Stimulated activated CD4-positive, alpha-beta T cell treated with anti-CD3 and anti-CD28 coated beads, Interleukin-12 subunit alpha, Interleukin-12 subunit beta, amount 100 ng/mL, for 4 hours (primary cell): ENCODE results near the gene PSMD13.
"Not testable (repeated sequence)": the region's sequence is repeated elsewhere in the genome, so short reads cannot be mapped to it uniquely, and the experiment has no call there.

Source experiments
- DNase-seq: peaks from one replicate; pipeline ENCODE4 v3.0.0-alpha.2; 2020

PSMD13 gene

DNA sequence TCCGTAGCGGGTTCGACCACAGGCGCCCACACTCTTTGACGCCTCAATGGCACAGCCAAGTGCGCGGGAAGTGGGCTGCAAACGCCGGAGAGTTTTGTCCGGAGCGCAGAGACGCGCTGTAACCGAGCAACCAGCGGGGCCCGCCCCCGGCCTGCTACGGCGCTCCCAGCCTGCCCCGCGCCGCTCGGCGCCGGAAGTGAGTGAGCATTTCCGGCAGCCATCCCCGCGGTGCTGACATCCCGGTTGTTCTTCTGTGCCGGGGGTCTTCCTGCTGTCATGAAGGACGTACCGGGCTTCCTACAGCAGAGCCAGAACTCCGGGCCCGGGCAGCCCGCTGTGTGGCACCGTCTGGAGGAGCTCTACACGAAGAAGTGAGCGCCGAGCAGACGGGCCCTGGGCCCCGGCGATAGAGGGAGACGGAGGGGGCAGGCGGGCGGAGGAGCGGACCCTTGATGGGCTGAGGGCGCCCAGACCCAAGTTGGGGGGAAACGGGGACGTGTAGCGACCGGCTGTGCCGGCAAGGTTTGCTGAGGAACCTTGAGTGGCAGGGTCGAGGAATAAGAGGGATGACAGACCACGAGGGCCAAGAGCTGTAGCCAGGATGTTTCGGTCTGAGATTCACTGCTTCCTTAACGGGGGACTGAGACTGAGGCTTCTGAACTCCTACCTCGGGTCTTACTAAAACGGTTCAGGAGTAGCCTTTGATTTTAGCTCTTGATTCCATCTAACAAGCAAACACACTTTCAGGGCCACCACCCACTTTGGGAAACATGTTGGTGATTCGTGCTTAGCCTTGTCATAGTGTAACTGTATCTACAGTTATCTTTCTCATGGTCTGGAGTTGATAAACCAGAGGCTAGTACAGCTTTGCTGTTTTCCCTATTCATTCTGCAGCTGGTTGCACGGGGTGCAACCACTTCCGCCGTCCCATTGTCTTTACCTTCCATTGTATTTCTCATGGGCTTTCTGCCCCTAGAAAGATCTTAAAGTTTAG, at the start of gene PSMD13:
Gene PSMD13 (plus strand): TSS at position 203 of the 994 bp plus-strand sequence. CDS start 74 bp downstream, at position 277.
- peak; percentile 86 for DNase-seq

GRCh38 chr11:189200-189783, 47.5 kb upstream of the PSMD13 start:
- not testable (repeated sequence) for DNase-seq

- DNase-seq = not testable (repeated sequence)
Measured at GRCh38 chr11:189843-190311, 46.9 kb upstream of the PSMD13 start.

DNA sequence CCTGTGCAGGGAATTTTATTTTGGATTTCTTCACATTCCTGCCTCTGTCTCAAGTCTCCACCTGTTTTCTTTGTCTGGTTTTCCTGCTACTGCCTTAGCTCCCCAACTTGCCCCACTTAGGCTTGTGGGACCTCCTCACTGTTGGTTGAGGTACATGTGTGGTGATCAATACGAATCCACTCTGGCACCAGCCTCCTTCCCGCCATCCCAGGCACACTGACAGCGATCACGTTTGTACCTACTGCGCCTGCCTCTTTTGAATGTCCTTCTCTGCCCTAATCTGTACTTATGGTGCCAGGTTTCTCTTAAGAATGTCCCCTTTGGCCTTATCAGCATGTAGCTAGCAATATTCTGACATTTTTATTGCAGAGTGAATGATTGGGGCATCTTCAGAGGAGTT, 46.2 kb upstream of the PSMD13 start:
- not testable (repeated sequence) for DNase-seq

- DNase-seq = peak; percentile 40
Measured at GRCh38 chr11:191490-192478, 45.0 kb upstream of the PSMD13 start.

DNA sequence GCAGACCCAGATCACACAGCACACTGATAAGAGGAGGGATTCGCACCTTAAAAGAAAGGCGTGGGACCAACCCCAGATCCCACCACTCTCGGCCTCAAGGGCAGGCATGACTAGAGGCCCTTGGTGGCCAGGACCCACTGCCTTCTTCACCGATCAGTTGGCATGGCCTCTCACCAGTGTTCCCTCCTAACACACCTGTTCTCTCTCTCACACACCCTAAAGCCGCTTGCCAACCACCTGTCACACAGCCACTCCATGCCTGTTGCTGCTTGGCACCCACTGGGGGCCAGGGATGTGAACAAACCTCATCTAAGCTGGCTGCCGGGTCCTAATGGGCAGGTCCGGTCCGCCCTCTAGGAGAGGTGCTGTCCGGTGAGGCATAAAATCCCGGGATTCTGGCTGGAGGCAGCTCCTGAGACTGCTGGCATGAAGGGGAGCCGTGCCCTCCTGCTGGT, 44.1 kb upstream of the PSMD13 start, which contains the start of gene SCGB1C1:
Gene SCGB1C1 (plus strand): TSS at position 405 of the 455 bp plus-strand sequence. CDS start 22 bp downstream, at position 427.
- DNase-seq = not testable (repeated sequence)

- DNase-seq = not testable (repeated sequence)
Measured at GRCh38 chr11:193481-193880, 43.3 kb upstream of the PSMD13 start.

- DNase-seq = no peak
Measured at GRCh38 chr11:196786-197731, 39.7 kb upstream of the PSMD13 start.

- DNase-seq = no peak
Measured at GRCh38 chr11:197741-198235, 39.0 kb upstream of the PSMD13 start.

- DNase-seq = no peak
Measured at GRCh38 chr11:198236-198806, 38.5 kb upstream of the PSMD13 start.

GRCh38 chr11:199004-199581, 37.7 kb upstream of the PSMD13 start:
- DNase-seq = no peak

DNA sequence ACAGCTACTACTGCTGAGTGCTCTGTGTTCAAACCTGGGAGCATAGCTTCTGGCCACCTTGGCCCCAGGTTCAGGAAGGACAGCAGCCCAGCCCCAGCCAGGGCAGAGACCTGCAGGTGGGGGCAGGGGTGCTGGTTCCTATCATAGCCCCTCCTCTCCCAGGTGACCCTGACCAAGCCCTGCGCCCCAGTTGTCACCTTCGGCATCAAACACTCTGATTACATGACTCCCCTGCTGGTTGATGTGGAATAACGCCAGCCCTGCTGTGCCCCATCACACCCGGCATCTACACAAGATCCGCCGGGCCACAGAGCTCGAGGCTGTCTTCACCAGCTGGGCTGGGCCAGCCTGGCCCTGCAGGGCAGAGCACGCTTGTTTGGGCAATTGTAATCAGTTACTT, 37.0 kb upstream of the PSMD13 start:
- DNase-seq = no peak

DNA sequence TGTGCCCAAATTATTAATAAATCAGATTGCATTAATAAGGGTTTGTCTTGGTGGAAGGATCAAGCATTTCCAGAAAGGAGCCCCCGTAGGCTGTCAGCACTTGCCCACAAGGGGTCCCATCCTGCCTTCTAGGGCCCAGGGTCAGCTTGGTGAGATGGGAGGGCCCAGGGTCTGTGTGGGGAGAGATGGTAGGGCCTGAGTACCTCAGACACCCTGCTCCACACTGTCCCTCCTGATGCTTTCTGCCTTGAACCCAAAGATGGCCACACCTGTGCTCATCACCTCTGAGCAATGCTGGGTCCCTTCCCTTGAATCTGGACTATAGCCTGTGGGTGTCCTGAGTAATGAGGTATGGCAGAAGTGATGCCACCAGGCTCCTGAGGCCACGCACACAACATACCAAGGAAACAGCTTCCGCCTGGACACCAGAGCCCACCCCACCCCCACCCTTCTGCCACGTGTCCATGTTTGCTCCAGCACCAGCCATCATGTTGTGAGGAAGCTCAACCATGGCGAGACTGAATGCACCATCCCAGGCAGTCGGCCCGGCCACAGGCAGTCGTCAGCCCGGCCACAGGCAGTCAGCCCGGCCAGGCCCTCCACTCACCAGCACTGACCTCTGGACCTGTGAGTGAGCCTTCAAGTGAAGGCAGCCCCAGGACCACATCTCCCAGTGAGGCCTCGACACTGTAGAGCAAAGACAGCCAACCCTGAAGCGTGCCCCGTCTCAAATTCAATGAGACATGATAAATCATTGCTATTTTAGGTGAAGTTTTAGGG, 36.4 kb upstream of the PSMD13 start:
- DNase-seq = no peak

DNA sequence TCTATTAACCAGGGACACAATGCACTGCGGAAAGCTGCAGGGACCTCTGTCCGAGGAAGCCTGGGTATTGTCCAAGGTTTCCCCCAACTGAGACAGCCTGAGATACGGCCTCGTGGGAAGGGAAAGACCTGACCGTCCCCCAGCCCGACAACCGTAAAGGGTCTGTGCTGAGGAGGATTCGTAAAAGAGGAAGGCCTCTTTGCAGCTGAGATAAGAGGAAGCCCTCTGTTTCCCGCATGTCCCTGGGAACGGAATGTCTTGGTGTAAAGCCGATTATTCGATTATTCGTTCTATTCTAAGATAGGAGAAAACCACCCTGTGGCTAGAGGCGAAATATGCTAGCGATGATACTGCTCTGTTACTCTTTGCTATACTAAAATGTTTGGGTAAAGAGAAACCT, 34.8 kb upstream of the PSMD13 start:
- DNase-seq = no peak

DNA sequence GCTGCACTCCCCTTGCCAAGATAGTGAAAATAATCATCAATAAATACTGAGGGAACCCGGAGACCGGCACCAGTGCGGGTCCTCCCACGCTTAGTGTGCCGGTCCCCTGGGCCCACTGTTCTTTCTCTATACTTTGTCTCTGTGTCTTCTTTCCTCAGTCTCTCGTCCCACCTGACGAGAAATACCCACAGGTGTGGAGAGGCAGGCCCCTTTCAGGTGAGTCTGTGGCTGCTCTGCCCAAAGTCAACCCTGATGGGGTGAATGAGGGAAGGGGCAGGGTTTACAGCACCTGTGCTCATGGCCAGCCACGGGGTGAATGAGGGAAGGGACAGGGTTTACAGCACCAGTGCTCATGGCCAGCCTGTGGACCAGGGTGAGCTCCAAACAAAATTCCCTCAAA, 34.3 kb upstream of the PSMD13 start:
- DNase-seq = no peak

DNA sequence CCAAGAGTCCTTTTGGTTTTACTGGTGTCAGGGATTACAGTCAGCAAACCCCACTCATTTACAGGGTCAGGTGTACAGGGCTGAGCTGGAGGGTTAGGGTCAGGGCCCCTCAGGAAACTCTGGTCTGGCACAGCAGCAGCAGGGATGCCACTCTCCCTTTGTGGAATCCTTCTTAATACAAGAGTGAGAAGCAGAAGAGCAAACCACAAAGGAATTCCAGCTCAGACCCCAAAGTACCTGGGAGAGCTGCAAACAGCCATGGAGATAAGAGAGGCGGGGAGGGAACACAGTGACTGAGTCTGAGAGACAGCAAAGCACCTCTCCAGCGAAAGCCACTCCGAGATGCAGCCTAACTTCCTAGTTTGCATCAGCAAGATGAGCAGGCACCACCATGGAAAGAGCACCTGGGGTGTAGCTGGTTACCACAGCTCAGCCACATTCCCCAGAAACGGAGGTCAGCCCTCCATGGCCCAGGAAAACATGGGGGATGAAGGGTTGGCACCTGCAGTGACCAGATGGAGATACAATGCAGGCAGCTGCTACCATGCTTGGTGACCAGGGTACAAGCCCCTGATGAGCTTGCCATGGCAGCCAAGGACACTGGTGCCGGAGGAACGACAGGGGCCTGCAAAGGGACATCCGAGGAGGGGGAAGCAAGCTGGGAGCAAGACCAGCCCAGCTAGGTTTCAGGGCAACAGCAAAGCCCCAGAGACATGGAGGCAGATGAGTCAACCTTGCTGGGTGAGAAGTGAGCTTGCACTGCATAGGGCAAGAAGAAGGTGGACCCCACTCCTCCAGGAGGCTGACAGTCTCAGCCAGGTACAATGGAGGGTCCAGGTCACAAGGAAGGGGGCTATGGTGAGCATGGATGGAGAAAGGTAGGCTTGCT, 33.5 kb upstream of the PSMD13 start:
- no peak for DNase-seq

DNA sequence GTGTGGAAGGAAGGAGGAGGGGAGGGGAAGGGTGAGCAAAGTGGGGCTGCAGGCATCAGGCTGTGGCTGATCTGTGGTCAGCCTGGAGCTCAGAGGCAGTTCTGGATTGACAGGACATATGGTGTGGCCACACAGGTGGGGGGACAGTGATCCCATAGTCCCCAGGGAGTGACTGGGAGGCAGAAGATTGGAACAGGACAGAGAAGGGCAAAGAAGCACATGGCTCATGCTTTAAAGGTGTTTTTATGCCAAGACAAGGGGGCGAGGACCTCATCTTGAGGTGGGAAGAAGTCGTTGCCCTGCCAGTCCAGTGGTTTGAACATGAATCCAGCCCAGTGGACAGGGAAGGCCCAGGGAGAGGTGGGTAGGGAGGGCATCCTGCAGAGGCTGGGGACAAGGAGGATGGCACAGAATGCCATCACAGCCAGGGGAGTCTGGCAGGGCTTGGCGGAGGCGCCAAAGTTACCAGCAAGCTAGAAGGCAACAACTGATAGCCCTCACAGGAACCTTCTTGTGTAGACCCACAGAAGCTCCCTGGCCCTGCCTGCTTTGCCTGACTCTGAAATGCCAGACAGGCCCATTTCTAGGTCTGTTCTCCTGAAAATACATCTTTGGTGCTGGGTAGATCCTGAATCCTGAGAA, 32.7 kb upstream of the PSMD13 start:
- DNase-seq = no peak

DNA sequence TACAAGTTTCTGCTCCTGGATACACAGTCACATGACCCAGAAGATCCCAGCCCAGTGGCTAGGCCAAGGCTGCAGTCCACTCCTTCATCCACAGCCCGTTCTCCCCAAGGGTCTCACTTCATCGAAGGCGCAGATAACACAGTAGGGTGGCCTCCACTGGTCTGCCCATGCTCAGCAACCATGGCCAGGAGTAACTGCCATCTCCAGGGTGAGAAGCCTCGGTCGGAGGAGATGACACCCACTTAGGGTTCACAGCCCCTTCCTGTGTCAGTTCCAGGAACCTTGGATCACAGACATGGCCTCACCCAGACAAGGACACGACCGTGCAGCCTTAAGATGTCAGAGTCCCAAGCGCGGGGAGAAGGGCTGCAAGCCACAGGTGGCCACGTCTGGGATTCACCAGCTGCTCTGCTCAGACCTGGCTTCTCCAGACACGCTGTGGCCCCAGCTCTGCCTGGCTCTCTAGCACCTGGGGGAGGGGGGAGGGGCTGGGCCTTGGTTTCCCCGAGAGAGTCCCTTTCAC, 32.1 kb upstream of the PSMD13 start:
- no peak for DNase-seq
